HCT116 (cell line): Measurements from ENCODE around the gene VSIG10. TPM values are rescaled to one million over a fixed set of nuclear protein-coding genes. Genes with fewer than 3 reads are reported as not detected.

ENCODE experiments used
- ATAC-seq: fragments of 200-7000 bp; cut with Tn5 transposase; 2 replicates; pipeline ENCODE4 v1.9.1; 2020; ENCODE audit warnings: mild to moderate bottlenecking, moderate library complexity
- BruUV-seq: library from RNA; stranded (reverse); fragments of 400-500 nt; replicated peaks from 2 replicates; lab custom pipeline; 2021; lab: Mats Ljungman, UMichigan
- CTCF ChIA-PET: fragments of 300-600 bp; sonication (Branson Sonifier 250); formaldehyde crosslinking; loops from one replicate; lab custom pipeline; 2021; ENCODE audit warnings: antibody characterized with exemption; lab: Charles Lee
- POLR2A ChIA-PET: fragments of 300-600, 350-600 bp; sonication (Branson Sonifier 250); formaldehyde crosslinking; loops from one replicate; lab custom pipeline; 2021; ENCODE audit warnings: antibody characterized with exemption; lab: Charles Lee
- RAD21 ChIA-PET, 2 experiments: fragments of 300-600 bp; sonication (Branson Sonifier 250); formaldehyde crosslinking; loops; one replicate each; lab custom pipeline; 2023; ENCODE audit warnings: low total read pairs in 2 of 2; ENCODE audit not compliant: uncharacterized antibody in 2 of 2, unreplicated experiment in 2 of 2, low non-redundant PET in 1 of 2; lab: Charles Lee
- DNase-seq: peaks from one replicate; pipeline ENCODE4 v3.0.0-alpha.2; 2010; ENCODE audit warnings: low read depth, low spot score
- H2AFZ ChIP-seq: fragments of 200-600 bp; shearing (Covaris generic), sonication (generic); 2 replicates; pipeline ENCODE4 v1.6.1; 2017; ENCODE audit warnings: low read depth, mixed run types, mixed read lengths, antibody characterized with exemption, low read length; ENCODE audit not compliant: poor library complexity, severe bottlenecking
- H3K27ac ChIP-seq: 2 replicates; pipeline ENCODE4 v1.5.1; 2012; ENCODE audit warnings: low read depth, low read length
- H3K27me3 ChIP-seq: fragments of 200-600 bp; sonication (generic); 2 replicates; pipeline ENCODE4 v1.6.1; 2016; ENCODE audit warnings: mixed run types, low read length, mixed read lengths; ENCODE audit not compliant: insufficient read depth
- H3K36me3 ChIP-seq, 2 experiments: fragments of 200-500 bp in 1 of 2; fragments of 200-600 bp in 1 of 2; sonication (Bioruptor generic) in 1 of 2; sonication (generic) in 1 of 2; 2 replicates each; pipeline versions ENCODE4 v1.5.1 to v1.6.1; 2014 to 2016; ENCODE audit warnings: low read length in 2 of 2, inconsistent platforms in 1 of 2, mixed read lengths in 1 of 2, mixed run types in 1 of 2; ENCODE audit not compliant: insufficient read depth in 2 of 2, control insufficient read depth in 1 of 2
- H3K4me1 ChIP-seq, 2 experiments: fragments of 200-600 bp in 1 of 2; sonication (generic) in 1 of 2; 2 replicates each; pipeline versions ENCODE4 v1.5.1 to v1.6.1; 2012 to 2017; ENCODE audit warnings: low read length in 2 of 2, inconsistent platforms in 1 of 2, mild to moderate bottlenecking in 1 of 2, mixed read lengths in 1 of 2, mixed run types in 1 of 2, moderate library complexity in 1 of 2; ENCODE audit not compliant: insufficient read depth in 2 of 2, control insufficient read depth in 1 of 2
- H3K4me2 ChIP-seq: fragments of 200-600 bp; sonication (generic); 2 replicates; pipeline ENCODE4 v1.6.1; 2017; ENCODE audit warnings: mixed run types, low read length, mixed read lengths
- H3K4me3 ChIP-seq, 2 experiments: fragments of 200-600 bp in 1 of 2; sonication (generic) in 1 of 2; replicated peaks in 1 of 2; 2 replicates each; pipeline ENCODE4 v1.5.1; 2011 to 2016; ENCODE audit warnings: low read length in 2 of 2, control low read depth in 1 of 2, low read depth in 1 of 2, mild to moderate bottlenecking in 1 of 2, mixed read lengths in 1 of 2, mixed run types in 1 of 2
- H3K79me2 ChIP-seq: fragments of 200-600 bp; sonication (generic); 2 replicates; pipeline ENCODE4 v1.6.1; 2017; ENCODE audit warnings: mild to moderate bottlenecking, mixed run types, low read length, moderate library complexity, mixed read lengths; ENCODE audit not compliant: insufficient read depth
- H3K9ac ChIP-seq: fragments of 200-600 bp; sonication (generic); 2 replicates; pipeline ENCODE4 v1.6.1; 2016; ENCODE audit warnings: low read length, mixed read lengths
- H3K9me2 ChIP-seq: fragments of 200-600 bp; sonication (generic), shearing (Covaris generic); 2 replicates; pipeline ENCODE4 v1.6.1; 2017; ENCODE audit warnings: mixed run types, mild to moderate bottlenecking, moderate library complexity; ENCODE audit not compliant: insufficient read depth
- H3K9me3 ChIP-seq, 2 experiments: fragments of 200-500 bp in 1 of 2; fragments of 200-600 bp in 1 of 2; sonication (Bioruptor generic) in 1 of 2; sonication (generic) in 1 of 2; 2 replicates each; pipeline ENCODE4 v1.6.1; 2014 to 2017; ENCODE audit warnings: low read length in 2 of 2, mixed read lengths in 2 of 2, inconsistent platforms in 1 of 2, low read depth in 1 of 2, mild to moderate bottlenecking in 1 of 2, mixed run types in 1 of 2, moderate library complexity in 1 of 2; ENCODE audit not compliant: control insufficient read depth in 1 of 2, insufficient read depth in 1 of 2
- H4K20me1 ChIP-seq: fragments of 200-600 bp; sonication (generic), shearing (Covaris generic); 2 replicates; pipeline ENCODE4 v1.6.1; 2017; ENCODE audit warnings: mixed run types, mild to moderate bottlenecking, moderate library complexity; ENCODE audit not compliant: insufficient read depth
- CBX3 ChIP-seq: IDR thresholded peaks from 2 replicates; pipeline ENCODE4 v1.6.1; 2012; ENCODE audit warnings: low read depth
- ELF1 ChIP-seq: IDR thresholded peaks from 2 replicates; pipeline ENCODE4 v1.6.1; 2012; ENCODE audit warnings: low read depth, borderline replicate concordance
- EZH2 ChIP-seq: fragments of 200-600 bp; sonication (generic); IDR thresholded peaks from 2 replicates; pipeline ENCODE4 v1.6.1; 2017; ENCODE audit warnings: antibody characterized with exemption, mixed run types
- FOSL1 ChIP-seq: IDR thresholded peaks from 2 replicates; pipeline ENCODE4 v1.6.1; 2012; ENCODE audit warnings: low read depth
- JUND ChIP-seq: IDR thresholded peaks from 2 replicates; pipeline ENCODE4 v1.6.1; 2012
- POLR2A ChIP-seq: IDR thresholded peaks from 2 replicates; pipeline ENCODE4 v1.7.0; 2011; ENCODE audit warnings: borderline replicate concordance; ENCODE audit not compliant: insufficient read depth, insufficient read length; ENCODE audit errors: extremely low read depth
- SIN3A ChIP-seq: IDR thresholded peaks from 2 replicates; pipeline ENCODE4 v1.6.1; 2012; ENCODE audit warnings: low read depth
- SP1 ChIP-seq: IDR thresholded peaks from 2 replicates; pipeline ENCODE4 v1.6.1; 2012; ENCODE audit warnings: low read depth
- TCF7L2 ChIP-seq: IDR thresholded peaks from 2 replicates; pipeline ENCODE4 v1.7.0; 2011; ENCODE audit warnings: borderline replicate concordance, inconsistent platforms; ENCODE audit not compliant: insufficient read depth, insufficient read length; ENCODE audit errors: extremely low read depth
- YY1 ChIP-seq: IDR thresholded peaks from 2 replicates; pipeline ENCODE4 v1.6.1; 2011; ENCODE audit warnings: low read length, low read depth, moderate library complexity, mild to moderate bottlenecking; ENCODE audit not compliant: insufficient replicate concordance; ENCODE audit errors: extremely low read depth
- intact Hi-C: fragments of 100-400 bp; cut with micrococcal nuclease; formaldehyde crosslinking; loops from 2 replicates; pipeline ENCODE4 v1.10.0; 2022
- total RNA-seq: library from RNA; stranded (reverse); gene quantifications from one replicate; pipeline ENCODE4 v1.2.1, GENCODE V29; 2021; ENCODE audit not compliant: unreplicated experiment
- TF ChIP-seq, protein P1 (sequence below), 3 experiments: fragments of 200-600 bp in 1 of 3; sonication (generic) in 1 of 3; IDR thresholded peaks in 2 of 3; conservative IDR thresholded peaks in 1 of 3; 2 replicates each; pipeline ENCODE4 v1.5.1; 2012 to 2017; ENCODE audit warnings: low read depth in 2 of 3, low read length in 2 of 3, antibody characterized with exemption in 1 of 3, borderline replicate concordance in 1 of 3, control low read depth in 1 of 3, mild to moderate bottlenecking in 1 of 3, mixed read lengths in 1 of 3, mixed run types in 1 of 3, moderate library complexity in 1 of 3; ENCODE audit not compliant: insufficient read depth in 1 of 3

VSIG10 gene
- total RNA-seq, 1 experiment from 2014 or later, result 42.6 TPM

DNA sequence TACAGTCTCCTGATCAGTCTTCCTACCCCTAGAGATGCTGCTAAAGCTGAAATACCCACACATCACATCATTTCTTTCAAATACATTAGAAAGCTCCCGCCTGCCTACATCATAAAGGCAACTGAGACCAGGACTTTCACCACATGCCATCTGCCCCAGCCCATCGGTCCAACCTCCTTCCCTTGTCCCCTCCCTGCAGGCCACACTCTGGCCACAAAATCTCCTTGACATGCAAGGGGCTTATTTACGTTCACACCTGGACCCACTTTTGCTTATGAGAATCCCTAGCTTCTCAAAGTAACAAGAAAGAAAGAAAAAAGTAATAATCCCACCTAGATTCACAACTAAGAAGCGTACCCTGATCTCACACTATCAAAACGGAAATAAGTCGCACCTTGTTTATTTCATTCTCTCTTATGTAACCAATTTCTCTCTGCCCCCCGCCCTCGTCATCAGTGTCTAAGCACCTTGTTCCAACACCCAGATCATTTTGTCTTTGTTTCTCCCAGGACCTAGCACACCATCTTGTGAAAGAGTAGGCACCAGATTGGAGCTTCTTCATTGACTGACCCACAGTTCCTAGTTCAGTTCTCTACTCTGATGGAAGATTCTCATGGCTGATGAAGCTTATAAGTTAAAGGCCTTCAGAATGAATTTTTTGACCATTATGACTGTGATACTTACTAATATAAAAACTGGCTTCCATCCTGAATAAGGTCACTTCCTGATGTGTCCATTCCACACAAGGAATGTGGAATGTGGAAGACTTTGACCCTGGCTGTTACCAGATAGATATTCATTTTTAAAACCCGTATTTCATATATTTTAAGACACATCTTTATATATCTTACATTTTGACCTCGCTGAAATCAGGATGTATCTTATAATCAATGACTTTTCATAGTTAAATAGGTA is 50.5 kb downstream of the VSIG10 start:
- H3K27me3 ChIP-seq, result no peaks in the 10 kb centered on the region
- no peaks in the 10 kb centered on the region for H3K9me2 ChIP-seq
- H3K79me2 ChIP-seq, result peaks cover 40% of the 10 kb centered on the region
- CTCF ChIA-PET, result interaction anchor here (1.0 kb wide), 1 partner anchor 18 kb away, joined by 4 read pairs; no protein-coding TSS in a partner anchor
- peaks cover 3 to 17% of the 10 kb centered on the region in 2 experiments; a peak in 2 of 4 replicates for H3K36me3 ChIP-seq
- H3K4me3 ChIP-seq, result 0 out of 4 replicates have a peak overlapping the region, but pooled peaks of 1 of the 2 experiments have one; percentile 49
- TF ChIP-seq JUND (no peak), TCF7L2 (no peak), SP1 (no peak), ELF1 (no peak), SIN3A (no peak), YY1 (no peak), FOSL1 (no peak), EZH2 (no peak), CBX3 (no peak), POLR2A (no peak)
- TF ChIP-seq, protein P1, sequence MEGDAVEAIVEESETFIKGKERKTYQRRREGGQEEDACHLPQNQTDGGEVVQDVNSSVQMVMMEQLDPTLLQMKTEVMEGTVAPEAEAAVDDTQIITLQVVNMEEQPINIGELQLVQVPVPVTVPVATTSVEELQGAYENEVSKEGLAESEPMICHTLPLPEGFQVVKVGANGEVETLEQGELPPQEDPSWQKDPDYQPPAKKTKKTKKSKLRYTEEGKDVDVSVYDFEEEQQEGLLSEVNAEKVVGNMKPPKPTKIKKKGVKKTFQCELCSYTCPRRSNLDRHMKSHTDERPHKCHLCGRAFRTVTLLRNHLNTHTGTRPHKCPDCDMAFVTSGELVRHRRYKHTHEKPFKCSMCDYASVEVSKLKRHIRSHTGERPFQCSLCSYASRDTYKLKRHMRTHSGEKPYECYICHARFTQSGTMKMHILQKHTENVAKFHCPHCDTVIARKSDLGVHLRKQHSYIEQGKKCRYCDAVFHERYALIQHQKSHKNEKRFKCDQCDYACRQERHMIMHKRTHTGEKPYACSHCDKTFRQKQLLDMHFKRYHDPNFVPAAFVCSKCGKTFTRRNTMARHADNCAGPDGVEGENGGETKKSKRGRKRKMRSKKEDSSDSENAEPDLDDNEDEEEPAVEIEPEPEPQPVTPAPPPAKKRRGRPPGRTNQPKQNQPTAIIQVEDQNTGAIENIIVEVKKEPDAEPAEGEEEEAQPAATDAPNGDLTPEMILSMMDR (IDR thresholded peaks at IDR 0.05 in 2 of 3, conservative IDR thresholded peaks at IDR 0.05 in 1 of 3; ENCODE audit: borderline replicate concordance in 1 of 3, insufficient read depth in 1 of 3, low read depth in 2 of 3, low read length in 2 of 3), result no peak
- ATAC-seq (peak; percentile 18; the same call in 1 of the 2 replicates), DNase-seq (no peak)
- peak overlapping the region; percentile 87 for H3K27ac ChIP-seq
- H3K9me3 ChIP-seq, result no peaks in the 10 kb centered on the region
- H4K20me1 ChIP-seq, result no peaks in the 10 kb centered on the region
- H3K4me1 ChIP-seq, result peaks cover 34 to 58% of the 10 kb centered on the region in 2 experiments
- POLR2A ChIA-PET, result no interaction called here
- intact Hi-C loops, result loop anchor here (5.0 kb wide), 1 partner anchor 66 kb away; no protein-coding TSS in a partner anchor
- peak overlapping the region; percentile 80 for H3K4me2 ChIP-seq
- no TSS peak for BruUV-seq
- RAD21 ChIA-PET, result no interaction called here
- H3K9ac ChIP-seq, result peak overlapping the region; percentile 59
- H2AFZ ChIP-seq, result no peak overlapping the region
